Uterus (tissue), 2 donors: Measurements from ENCODE around the gene HSPA5.

Experiments used
- POLR2A ChIP-seq, 2 donors: fragments of 450-650 bp; IDR thresholded peaks; one replicate each; pipeline ENCODE4 v1.6.1; 2016; ENCODE audit warnings: antibody characterized with exemption in 2 of 2, mild to moderate bottlenecking in 1 of 2, moderate library complexity in 1 of 2
- TF ChIP-seq, protein P1 (sequence below), 4 experiments: fragments of 200-600 bp in 2 of 4; fragments of 450-650 bp in 2 of 4; sonication (generic) in 2 of 4; IDR thresholded peaks; one replicate each; pipeline ENCODE4 v1.5.1; 2016 to 2019; ENCODE audit warnings: antibody characterized with exemption in 4 of 4, mild to moderate bottlenecking in 2 of 4, moderate library complexity in 1 of 4

DNA sequence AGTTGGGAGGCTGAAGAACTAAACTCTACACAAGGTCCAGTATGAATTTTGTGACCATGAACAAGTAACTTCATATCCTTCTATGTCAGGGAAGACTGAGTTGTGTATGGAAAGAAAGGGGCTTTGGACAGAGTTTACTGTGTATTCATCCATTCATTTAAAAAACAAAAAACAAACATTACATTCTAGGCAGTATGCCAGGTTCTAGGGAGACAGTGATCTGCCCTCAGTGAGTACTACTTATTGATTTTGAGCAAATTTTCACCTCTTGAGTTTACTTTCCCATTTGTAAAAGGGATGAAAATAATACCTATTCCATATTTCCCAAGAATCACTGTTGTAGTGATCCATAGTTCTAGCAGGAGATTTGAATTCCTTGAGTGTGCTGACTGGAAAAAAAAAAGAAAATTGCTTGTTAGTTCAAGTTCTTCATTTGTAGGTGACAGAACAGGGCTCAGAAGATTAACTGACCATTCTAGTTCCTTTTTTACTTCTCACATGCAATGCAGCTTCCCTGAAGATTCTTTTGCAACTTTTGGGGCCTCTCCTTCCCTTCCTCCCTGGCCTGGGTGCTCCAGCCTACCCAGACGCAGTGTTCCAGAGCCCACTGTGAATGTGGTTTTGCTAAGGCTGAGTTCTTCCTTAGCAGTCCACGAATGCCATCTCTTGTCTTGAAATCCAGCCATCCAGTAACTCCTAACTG lies 17.8 kb upstream of the HSPA5 start:
- TF ChIP-seq, protein P1, sequence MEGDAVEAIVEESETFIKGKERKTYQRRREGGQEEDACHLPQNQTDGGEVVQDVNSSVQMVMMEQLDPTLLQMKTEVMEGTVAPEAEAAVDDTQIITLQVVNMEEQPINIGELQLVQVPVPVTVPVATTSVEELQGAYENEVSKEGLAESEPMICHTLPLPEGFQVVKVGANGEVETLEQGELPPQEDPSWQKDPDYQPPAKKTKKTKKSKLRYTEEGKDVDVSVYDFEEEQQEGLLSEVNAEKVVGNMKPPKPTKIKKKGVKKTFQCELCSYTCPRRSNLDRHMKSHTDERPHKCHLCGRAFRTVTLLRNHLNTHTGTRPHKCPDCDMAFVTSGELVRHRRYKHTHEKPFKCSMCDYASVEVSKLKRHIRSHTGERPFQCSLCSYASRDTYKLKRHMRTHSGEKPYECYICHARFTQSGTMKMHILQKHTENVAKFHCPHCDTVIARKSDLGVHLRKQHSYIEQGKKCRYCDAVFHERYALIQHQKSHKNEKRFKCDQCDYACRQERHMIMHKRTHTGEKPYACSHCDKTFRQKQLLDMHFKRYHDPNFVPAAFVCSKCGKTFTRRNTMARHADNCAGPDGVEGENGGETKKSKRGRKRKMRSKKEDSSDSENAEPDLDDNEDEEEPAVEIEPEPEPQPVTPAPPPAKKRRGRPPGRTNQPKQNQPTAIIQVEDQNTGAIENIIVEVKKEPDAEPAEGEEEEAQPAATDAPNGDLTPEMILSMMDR (IDR thresholded peaks at IDR 0.05) = no peak
- TF ChIP-seq POLR2A (IDR thresholded peaks at IDR 0.05) = no peak
